NCI-H2107 (cell line): ENCODE data around the gene NDUFC2.
"Not testable (repeated sequence)": the region's sequence is repeated elsewhere in the genome, so short reads cannot be mapped to it uniquely, and the experiment has no call there.

Source experiments
- DNase-seq: peaks from one replicate; lab custom pipeline; 2025; lab: John Stamatoyannopoulos, UW

The NDUFC2 gene

DNA sequence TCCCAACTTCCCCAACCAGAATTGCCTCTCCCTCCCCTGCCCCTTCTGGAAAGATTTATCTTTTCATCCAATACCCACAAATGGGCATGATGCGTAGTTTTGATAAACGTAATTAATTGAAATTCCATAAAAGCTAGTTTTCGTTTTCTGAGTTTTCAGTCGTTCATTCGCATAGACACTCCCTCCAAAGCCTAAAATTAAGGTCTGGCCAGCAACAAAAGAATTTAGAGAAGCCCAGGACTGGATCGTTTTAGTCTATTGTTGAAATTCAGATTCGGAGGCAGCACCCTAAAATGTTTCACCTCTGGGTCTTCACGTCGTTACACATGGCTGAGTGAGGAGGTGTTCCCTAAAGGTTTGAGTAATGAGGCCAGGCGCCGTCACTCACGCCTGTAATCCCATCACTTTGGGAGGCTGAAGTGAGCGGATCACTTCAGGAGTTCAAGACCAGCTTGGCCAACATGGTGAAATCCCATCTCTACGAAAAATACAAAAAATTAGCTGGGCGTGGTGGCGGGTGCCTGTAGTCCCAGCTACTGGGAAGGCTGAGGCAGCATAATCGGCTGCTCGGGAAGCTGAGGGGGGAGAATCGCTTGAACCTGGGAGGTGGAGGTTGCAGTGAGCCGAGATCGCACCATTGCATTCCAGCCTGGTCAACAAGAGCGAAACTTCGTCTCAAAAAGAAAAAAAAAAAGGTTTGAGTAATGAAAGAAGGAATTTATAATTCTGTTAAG is 589 bp upstream of the NDUFC2 start:
- no peak for DNase-seq

DNA sequence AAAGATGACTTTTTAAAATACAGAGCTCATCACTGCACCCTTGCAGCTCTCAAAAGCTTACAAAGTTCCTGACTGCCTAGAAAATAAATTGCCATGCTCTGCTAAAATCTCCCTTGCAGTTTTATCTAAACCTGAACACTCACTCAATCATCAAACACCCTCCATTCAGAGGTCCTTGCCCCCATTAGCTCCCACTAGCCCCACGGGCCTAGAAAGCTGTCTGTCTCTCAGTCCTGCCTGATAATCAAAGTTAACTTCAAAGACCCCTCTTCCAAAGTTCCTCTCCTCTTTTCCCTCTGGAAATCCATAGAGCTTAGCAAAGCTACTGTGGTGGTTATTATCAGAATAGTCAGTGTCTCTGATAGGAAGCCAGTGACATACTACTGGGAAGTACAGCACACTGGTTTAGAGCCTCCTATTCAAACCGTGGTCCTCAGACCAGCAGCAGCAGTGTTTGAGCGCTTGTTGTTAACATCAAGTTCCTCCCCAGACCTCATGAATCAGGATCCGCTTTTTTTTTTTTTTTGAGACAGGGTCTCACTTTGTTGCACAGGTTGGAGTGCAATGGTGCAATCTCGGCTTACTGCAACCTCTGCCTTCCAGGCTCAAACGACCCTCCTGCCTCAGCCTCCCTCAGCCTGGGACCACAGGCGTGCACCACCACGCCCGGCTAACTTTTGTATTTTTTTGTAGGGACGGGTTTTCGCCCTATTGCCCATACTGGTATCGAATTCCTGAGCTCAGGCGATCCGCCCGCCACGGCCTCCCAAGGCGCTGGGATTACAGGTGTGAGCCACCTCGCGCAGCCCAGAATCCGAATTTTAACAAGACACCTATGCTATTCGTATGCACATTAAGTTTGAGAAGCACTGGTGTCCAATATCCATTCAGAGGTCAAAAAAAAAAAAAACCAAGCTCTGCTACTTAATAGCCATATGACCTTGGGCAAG is 1.2 kb downstream of the NDUFC2 start:
- DNase-seq = no peak

- DNase-seq = not testable (repeated sequence)
Observed at GRCh38 chr11:78077592-78077991, 2.1 kb downstream of the NDUFC2 start.

- DNase-seq = no peak
Observed at GRCh38 chr11:78076733-78077403, 2.8 kb downstream of the NDUFC2 start.

- no peak for DNase-seq
Observed at GRCh38 chr11:78074756-78075155, 4.9 kb downstream of the NDUFC2 start.

DNA sequence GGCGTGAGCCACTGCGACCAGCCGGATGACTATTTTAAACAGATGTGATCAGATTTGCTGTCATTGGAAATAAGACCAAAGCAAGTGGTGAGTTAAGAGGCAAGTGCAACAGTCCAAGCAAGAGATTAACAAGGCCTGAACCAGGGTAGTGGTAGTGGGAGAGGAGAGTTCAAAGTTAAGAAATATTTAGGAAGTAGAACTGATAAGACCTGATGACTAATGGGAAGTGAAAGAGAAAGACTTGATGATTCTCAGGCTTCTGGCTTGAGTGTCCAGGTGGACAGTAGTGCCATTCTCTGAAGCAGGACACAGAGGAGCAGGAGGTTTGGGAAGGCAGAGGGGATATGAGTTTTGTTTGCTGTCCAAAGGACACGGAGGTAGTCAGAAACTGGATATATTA is 7.2 kb downstream of the NDUFC2 start:
- DNase-seq = no peak

GRCh38 chr11:78071717-78072116 is 7.9 kb downstream of the NDUFC2 start:
- no peak for DNase-seq

GRCh38 chr11:78070621-78071020 is 9.0 kb downstream of the NDUFC2 start:
- no peak for DNase-seq

GRCh38 chr11:78069465-78069864 is 10.2 kb downstream of the NDUFC2 start:
- DNase-seq = no peak

GRCh38 chr11:78067704-78068103 is 12.0 kb downstream of the NDUFC2 start:
- no peak for DNase-seq

DNA sequence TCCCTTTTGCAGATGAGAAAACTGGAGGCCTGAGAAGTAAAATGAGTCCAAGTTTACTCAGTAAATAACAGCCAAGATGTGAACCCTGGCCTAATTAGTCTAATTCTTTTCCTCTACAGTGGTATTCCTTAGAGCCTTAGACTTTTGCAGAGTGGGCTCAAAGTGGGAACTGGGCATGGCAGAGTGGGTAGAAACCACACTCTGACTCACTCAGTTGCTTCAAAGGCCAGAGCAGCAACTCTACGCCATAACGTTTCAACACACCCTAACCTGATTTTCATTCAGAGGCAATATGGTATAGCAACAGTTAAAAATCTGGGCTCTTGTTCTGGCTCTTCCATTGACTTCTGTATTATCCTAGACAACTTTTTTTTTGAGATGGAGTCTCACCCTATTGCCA is 13.2 kb downstream of the NDUFC2 start:
- DNase-seq = no peak

DNA sequence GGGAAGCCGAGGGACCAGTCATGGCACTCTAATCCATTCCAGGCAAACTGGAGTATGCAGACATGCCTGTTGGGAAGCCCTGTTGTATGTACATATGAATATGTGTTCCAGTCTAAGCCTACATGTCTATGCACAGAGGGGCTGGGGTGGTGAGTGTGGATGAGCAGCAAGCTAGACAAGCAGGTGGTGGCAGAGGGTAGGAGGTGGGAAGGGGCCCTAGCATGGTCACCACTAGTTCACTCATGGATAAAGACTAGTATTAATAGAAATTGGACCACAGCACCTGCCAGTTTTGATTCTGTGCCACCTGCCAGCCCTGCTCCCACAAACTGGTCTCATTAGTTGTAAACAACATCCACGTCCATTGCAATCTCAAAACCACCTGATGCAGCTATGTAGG is 14.5 kb downstream of the NDUFC2 start:
- no peak for DNase-seq

- no peak for DNase-seq
Observed at GRCh38 chr11:78063440-78064181, 16.1 kb downstream of the NDUFC2 start, which contains the start of gene THRSP. THRSP (plus strand) TSS chr11:78063861; CDS start chr11:78063882, 21 bp downstream.

DNA sequence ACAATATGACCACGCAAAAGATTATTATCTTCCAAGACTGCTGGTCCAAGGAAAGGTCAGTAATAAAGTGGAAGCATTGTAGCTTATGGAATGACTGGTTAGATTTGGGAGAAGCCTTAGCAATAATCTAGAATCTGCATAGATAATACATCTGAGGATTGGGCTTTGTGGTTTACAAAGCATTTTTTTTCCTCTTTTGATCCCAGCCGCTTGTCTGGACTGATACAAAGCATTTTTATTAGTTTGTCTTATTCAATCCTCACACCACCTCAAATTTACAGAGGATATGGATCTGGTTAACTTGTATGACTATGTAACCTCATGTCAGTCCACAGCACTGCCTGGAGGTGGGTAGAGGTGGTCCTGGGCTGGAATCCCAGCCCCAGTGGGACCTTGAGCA is 17.0 kb downstream of the NDUFC2 start:
- DNase-seq = no peak

- DNase-seq = no peak
Observed at GRCh38 chr11:78061921-78062311, 17.7 kb downstream of the NDUFC2 start.

DNA sequence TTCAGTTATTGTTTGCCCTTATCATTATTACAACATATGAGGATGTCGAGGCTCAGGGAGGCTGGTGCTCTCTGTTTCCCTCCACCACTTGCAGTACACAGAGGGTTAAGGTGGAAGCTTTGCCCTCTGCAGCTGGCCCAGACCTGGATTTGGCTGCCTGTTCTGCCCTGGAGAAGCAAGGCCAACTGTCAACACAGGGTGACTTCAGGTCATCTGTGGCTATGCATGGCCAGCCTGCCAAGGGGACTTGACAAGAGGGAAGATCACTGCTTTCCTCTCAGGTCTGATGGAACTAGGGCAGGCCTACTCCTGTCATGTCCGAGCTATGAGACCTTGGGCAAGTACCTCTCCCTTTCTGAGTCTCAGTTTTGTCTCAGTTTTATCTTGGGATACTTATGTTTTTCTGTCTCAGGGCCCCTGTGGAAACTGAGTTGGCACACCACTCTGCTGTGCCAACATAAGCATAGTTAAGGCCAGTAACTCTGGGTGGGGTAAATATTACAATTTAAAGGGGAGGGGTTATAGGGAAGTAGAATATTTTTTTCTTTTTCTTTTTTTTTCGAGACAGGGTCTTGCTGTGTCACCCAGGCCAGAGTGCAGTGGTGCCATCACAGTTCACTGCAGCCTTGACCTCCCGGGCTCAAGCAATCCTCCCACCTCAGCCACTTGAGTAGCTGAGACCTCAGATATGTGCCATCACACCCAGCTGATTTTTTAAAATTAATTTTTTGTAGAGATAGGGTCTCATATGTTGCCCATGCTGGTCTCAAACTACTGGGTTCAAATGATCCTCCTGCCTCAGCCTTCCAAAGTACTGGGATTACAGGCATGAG is 18.4 kb downstream of the NDUFC2 start:
- DNase-seq = no peak

DNA sequence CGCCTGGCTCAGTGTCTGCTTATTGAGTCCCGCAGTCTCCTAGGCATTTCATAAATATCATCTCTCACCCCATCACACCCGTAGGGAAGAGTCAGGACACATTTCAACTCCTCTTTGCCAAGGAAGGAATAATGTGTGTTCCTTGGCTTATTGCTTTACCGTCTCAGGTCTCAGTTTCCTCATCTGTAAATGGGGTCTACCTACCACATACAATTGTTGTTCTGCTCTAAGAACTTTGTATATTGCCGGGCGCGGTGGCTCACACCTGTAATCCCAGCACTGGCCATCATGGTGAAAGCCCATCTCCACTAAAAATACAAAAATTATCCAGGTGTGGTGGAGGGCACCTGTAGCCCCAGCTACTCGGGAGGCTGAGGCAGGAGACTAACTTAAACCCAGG is 19.1 kb downstream of the NDUFC2 start:
- DNase-seq = no peak

GRCh38 chr11:78059749-78060328 is 19.8 kb downstream of the NDUFC2 start:
- DNase-seq = not testable (repeated sequence)

DNA sequence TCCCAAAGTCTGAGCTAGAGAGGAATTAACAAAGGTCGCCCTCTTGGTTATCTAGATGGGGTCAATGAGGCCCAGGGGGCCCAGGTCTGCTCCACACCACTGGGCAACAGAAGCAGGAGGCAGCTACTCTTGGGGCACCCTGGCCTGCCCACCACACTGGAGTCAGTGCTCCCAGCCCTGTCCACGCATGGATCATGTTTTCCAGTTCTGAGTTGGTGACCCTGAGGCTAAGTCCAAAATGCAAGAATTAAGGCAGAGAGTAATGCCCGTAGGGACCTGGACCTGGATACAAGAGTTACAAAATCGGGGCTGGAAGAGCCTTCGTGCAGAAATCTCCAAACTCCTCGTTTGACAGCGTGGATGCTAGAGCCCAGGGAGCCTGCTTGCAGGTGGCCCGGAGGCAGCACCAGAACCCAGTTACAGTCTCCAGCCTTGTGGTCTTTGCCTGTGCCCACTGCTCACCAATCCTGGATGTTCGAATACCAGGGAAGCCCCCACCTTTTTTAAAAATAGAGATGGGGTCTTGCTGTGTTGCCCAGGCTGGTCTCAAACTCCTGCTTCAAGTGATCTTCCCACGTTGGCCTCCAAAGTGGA is 22.1 kb downstream of the NDUFC2 start:
- DNase-seq = no peak

DNA sequence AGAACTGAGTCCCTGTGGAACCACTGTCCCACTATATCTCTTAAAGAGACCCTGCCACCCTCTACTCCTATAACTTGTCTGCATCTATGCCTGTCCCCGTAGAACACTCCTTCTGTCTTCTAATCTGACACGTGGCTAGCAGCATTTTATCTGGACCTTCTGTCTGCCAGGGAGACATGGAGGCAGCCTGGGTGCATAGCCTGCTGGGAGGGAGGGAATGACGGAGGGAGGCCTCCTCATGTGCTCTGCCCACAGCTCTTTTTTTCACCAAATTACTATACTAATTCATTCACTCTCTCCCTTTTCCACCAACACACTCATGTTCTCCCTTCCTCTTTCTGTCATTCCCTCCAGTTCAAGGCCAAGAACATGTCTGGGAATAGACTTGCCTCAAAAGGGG is 23.6 kb downstream of the NDUFC2 start:
- DNase-seq = no peak
